HEK293 (cell line): ENCODE data around the gene HGFAC.

Source experiments
- CTCF ChIP-seq: fragments of 450-650 bp; formaldehyde crosslinking; IDR thresholded peaks from 2 replicates; pipeline ENCODE4 v1.5.1; 2016; ENCODE audit warnings: missing biosample characterization, missing genetic modification characterization
- PBX3 ChIP-seq: sonication (generic); formaldehyde crosslinking; IDR thresholded peaks from 2 replicates; pipeline ENCODE4 v1.8.1; 2022; ENCODE audit warnings: mild to moderate bottlenecking, moderate library complexity, missing genetic modification reagents
- REST ChIP-seq: fragments of 450-650 bp; formaldehyde crosslinking; IDR thresholded peaks from 2 replicates; pipeline ENCODE4 v1.5.1; 2016; ENCODE audit warnings: missing biosample characterization, missing genetic modification characterization
- SETDB1 ChIP-seq: IDR thresholded peaks from one replicate; pipeline ENCODE4 v1.6.1; 2017; ENCODE audit warnings: mild to moderate bottlenecking, low read length, moderate library complexity, mixed read lengths; ENCODE audit not compliant: insufficient read length
- ZNF214 ChIP-seq: fragments of 450-650 bp; formaldehyde crosslinking; IDR thresholded peaks from 2 replicates; pipeline ENCODE4 v1.5.1; 2017; ENCODE audit warnings: missing biosample characterization, mild to moderate bottlenecking, missing genetic modification characterization, borderline replicate concordance
- ZNF266 ChIP-seq: fragments of 450-650 bp; formaldehyde crosslinking; IDR thresholded peaks from 2 replicates; pipeline ENCODE4 v1.5.1; 2016; ENCODE audit warnings: missing biosample characterization, missing genetic modification characterization, low read depth
- ZNF302 ChIP-seq: fragments of 450-650 bp; formaldehyde crosslinking; IDR thresholded peaks from 2 replicates; pipeline ENCODE4 v1.5.1; 2016; ENCODE audit warnings: missing biosample characterization, missing genetic modification characterization, low read depth
- ZNF843 ChIP-seq: fragments of 450-650 bp; formaldehyde crosslinking; IDR thresholded peaks from 2 replicates; pipeline ENCODE4 v1.5.1; 2016; ENCODE audit warnings: missing biosample characterization, missing genetic modification characterization
- TF ChIP-seq, protein P1 (sequence below): fragments of 450-650 bp; IDR thresholded peaks from 2 replicates; pipeline ENCODE4 v1.5.1; 2018; ENCODE audit warnings: missing biosample characterization, missing genetic modification characterization

DNA sequence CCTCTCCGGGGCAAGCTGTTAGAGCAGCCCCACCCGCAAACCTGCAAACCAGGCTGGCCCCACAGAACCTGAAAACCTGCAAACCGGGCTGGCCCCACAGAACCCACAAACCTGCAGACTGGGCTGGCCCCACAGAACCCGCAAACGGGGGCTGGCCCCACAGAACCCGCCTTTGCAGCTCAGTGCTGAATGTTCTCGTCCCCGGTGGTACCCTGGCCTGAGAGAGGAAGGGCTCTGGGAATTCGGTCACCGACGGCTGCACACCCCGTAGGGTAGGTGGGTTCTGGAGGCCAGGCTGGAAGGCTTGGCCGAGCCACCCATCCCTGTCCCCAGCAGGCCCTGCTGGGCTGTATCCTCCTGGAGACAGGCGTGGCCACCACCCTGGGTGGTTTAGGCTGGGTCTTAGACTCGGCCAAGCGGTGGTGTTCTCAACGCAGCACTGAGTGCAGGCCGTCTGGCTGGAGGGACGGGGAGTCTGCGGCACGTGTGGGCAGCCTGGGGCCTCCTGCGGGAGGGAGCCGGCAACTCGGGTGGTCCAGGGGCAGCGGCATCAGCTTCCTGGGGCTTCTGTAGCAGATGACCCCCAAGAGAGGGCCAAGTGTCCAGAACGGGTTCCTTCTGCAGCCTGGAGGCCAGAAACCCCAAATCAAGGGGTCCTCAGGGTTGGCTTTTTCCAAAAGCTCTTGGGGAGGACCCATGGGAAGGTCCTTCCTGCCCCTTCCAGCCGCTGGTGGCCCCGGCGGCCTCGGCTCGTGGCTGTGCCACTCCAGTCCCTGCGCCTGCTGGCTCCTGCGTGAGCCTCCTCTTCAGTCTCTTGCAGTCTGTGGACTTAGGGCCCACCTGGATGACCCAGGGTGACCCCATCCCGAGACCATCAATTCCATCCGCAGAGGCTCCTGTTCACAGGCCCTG is 36.9 kb downstream of the HGFAC start:
- no peak for TF ChIP-seq REST (tag by site-specific recombination)
- TF ChIP-seq, protein P1, sequence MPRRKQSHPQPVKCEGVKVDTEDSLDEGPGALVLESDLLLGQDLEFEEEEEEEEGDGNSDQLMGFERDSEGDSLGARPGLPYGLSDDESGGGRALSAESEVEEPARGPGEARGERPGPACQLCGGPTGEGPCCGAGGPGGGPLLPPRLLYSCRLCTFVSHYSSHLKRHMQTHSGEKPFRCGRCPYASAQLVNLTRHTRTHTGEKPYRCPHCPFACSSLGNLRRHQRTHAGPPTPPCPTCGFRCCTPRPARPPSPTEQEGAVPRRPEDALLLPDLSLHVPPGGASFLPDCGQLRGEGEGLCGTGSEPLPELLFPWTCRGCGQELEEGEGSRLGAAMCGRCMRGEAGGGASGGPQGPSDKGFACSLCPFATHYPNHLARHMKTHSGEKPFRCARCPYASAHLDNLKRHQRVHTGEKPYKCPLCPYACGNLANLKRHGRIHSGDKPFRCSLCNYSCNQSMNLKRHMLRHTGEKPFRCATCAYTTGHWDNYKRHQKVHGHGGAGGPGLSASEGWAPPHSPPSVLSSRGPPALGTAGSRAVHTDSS (tag by site-specific recombination): no peak
- TF ChIP-seq CTCF (tag by site-specific recombination): no peak
- no peak for TF ChIP-seq SETDB1
- TF ChIP-seq ZNF266 (tag by site-specific recombination): no peak
- TF ChIP-seq ZNF214: no peak
- no peak for TF ChIP-seq ZNF843 (tag by site-specific recombination)
- no peak for TF ChIP-seq ZNF302 (tag by site-specific recombination)
- no peak for TF ChIP-seq PBX3 (CRISPR knock-in tag)
